Stimulated activated CD4-positive, alpha-beta T cell treated with anti-CD3 and anti-CD28 coated beads, Interleukin-1b, Interleukin-23, amount 100 ng/mL, for 48 hours (primary cell): Measurements from ENCODE around the gene NPTN.

Experiments
- DNase-seq: peaks from one replicate; pipeline ENCODE4 v3.0.0-alpha.2; 2020

Gene NPTN

GRCh38 chr15:73517566-73517965 lies 115.6 kb downstream of the NPTN start:
- DNase-seq: no peak

- no peak for DNase-seq
Measured at GRCh38 chr15:73515527-73515926, 117.7 kb downstream of the NPTN start.
